Hypothalamus (tissue), 51 donors: Measurements from ENCODE around the gene KCNJ18.
"Not testable (repeated sequence)": the region's sequence is repeated elsewhere in the genome, so short reads cannot be mapped to it uniquely, and the experiment has no call there.

ENCODE experiments used
- DNase-seq, 51 donors: peaks; one replicate each; lab custom pipeline; 2025; lab: John Stamatoyannopoulos, UW

Gene KCNJ18

DNA sequence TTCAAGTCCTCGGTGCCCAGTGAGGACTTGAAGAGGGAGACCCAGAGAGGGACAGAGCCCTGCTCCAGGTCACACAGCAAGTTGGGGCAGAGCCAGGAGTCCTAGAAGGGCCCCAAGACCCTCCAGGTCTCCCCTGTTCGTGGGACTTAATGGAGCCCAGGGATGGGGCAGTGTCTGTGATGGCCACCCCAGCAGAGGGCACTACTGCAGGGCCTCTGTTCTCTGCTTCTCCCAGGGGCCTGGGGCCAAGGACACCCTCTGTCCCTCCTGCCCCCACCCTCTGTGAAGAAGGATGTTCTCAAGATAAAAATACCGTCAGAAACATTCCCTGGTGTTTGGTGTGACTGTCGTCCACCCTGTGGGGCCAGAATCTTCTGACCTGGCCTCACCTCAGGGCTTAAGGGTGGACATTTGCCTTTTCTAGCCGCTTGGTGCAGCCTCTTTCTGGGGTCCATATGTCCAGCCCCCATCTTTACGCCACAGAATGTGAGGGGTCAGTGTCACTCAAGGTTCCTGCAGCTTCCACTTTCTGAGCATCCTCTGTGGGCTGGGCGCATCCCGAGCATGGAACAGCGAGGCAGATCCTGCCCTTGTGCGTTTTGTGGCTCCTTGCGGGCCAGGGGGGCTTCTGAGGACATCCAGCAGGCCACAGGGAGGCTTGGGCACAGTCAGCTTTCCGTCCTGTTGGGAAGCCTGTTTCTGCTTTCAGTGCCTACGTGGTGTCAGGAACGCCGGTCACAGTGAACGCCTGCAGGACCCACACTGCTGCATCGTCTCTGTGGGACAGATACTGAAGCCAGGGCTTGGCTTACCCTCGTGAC is at the start of gene KCNJ18:
TSS of gene KCNJ18 (plus strand) at position 641 of the 821 bp plus-strand sequence. CDS start 10,264 bp downstream, outside the sequence.
- not testable (repeated sequence) for DNase-seq

DNA sequence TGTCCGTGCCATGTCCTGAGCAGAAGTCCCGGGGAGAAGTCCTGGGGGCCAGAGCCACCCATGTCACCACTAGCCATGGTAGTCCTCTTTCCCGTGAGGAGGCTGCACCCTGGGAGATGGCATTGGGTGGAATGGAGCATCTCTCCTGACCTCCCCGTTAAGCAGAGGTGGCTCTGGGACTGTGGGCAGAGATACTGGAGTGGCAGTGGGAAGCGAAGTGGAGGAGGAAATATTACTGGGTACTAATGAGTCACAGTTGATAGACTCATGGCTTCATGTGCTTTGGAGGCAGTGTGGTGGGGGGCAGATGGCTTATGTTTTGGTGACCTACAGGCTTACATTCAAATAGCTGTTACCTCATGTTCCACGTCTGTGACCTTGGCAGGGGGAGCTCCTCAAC is 44.2 kb upstream of the KCNJ18 start:
- not testable (repeated sequence) for DNase-seq

DNA sequence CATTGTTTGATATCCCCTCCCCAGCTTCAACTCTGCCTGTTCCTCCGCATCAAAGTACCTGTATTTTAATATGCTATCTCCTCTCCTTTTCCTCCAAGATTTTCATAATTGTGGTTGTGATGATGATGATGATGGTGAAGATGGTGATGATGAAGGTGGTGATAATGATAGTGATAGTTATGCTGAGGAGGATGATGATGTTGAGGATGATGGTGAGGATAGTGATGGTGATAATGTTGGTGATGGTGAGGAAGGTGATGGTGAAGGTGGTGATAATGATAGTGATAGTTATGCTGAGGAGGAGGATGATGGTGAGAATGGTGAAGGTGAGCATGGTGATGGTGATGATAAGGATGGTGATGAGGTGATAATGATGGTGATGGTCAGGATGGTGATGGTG is 42.3 kb upstream of the KCNJ18 start:
- not testable (repeated sequence) for DNase-seq

DNA sequence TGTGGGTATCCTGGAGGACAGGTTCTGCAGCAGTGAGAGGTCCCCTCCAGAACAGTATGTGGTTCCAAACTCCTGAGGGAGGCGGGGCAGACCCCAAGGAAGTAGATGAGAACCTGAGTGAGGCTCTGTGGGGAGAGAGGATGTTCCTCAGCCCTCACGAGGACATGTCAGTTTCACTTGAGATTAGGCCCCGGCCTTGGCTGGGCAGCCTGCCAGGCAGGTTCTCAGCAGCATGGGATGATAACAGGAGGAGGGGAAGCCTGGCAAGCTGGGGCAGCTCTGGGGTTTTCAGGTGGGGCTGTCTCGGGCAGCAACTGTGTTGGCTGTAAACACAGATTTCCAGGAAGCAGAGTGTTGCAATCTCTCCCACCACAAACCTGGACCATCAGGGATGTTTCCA is 40.3 kb upstream of the KCNJ18 start:
- DNase-seq, result not testable (repeated sequence)

DNA sequence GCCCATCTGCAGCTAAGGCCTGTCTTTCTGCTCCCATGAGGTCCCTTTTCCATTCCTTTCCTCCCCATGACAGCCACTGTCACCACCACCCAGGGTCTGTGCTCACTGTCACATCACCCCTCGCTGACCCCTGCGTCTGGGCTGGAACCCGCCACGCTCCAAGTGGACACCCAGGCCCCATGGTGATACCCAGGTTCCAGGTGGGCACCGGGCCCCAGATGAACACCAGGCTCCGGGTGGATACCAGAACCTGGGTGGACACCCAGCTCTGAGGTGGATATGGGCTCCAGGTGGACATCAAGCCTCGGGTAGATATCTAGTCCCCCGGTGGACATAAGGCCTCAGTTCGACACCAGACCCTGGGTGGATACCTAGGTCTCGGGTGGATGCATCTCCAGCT is 39.1 kb upstream of the KCNJ18 start:
- not testable (repeated sequence) for DNase-seq

DNA sequence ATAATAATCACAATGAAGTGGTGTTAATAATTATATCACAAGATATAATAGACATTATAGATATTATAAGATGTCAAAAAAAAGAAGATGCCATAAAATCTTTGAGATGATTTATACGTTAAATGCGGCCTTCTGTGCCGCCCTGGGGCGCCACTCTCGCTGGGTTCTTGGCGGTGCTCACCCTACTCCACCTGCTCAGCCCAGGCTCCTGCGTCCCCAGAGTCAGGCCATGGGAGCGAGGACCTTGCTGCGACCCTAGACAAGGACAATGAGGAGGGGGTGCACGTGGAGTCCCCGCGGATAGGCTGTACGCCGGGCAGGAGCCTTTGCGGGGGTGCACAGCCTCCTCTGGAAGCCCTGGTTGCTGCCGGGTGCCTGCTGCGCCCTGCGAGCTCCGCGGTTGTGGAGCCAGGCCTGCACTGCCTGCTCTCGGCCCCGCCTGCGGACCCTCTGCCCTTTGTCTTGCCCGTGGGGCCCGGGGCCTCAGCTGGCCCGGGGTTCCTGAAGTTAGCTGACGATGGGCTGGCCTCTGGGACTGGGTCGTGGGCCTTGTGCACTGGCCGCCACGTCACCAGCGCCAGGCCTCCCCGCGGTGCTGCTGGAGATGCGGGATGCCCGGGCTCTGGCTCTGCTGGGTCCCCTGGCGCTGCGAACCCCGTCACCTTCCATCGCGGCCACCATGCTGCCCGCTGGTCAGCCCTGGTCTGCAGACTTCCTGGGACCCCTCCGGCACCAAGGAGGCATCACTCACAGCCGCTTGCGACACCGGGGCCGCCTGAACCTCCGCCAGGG is 35.6 kb upstream of the KCNJ18 start:
- DNase-seq, result not testable (repeated sequence)

DNA sequence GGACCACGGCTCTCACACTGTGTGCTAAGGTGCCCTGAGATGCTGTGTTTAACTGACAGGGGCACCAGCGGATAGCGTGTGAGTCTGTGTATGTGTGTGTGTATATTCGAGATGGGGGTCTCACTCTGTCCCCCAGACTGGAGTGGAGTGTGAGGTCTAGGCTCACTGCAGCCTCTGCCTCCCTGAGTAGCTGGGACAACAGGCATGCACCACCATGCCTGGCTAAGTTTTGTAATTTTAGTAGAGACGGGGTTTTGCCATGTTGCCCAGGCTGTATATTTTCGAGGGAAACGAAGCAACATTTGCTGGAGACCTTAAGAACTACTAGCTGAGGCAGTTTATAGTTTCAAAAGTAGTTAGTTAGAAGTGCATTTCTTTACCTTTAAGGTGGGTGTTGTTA is 32.7 kb upstream of the KCNJ18 start:
- not testable (repeated sequence) for DNase-seq

DNA sequence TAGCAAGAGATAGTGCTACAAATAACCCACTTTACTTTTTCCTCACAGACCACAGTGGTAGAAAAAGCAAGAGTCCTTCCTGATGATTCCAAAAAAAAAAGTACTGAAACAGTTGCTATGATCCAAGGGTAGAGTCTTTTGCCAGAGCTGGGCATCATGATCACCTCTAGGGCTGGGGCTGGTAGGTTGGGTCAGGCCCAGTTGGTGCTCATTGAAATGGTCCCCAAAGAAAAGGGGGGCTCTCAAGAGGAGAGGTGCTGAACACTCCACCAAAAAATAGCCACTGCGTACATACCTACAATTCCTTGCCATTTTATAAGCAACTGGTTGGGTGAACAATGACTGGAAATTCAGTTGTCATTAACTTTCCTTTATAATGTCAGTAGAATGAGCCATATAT is 30.9 kb upstream of the KCNJ18 start:
- not testable (repeated sequence) for DNase-seq

DNA sequence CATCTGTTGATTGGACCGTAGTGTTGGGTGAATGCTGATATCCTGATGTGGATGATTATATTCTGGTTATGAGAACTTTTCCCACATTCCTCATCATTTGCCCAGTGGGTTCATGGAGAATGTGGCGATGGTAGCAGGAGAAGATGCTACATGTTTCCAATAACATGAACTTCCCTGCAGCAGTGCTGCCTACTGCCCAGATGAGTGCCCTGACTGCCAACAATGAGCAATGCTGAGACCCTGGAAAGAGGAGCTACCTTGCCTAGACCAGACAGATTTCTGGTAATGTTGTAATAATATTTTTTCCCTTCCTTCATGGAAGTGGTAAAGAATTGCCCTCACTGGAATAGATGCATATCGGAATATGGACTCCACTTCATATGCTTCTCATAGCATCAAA is 29.2 kb upstream of the KCNJ18 start:
- not testable (repeated sequence) for DNase-seq

DNA sequence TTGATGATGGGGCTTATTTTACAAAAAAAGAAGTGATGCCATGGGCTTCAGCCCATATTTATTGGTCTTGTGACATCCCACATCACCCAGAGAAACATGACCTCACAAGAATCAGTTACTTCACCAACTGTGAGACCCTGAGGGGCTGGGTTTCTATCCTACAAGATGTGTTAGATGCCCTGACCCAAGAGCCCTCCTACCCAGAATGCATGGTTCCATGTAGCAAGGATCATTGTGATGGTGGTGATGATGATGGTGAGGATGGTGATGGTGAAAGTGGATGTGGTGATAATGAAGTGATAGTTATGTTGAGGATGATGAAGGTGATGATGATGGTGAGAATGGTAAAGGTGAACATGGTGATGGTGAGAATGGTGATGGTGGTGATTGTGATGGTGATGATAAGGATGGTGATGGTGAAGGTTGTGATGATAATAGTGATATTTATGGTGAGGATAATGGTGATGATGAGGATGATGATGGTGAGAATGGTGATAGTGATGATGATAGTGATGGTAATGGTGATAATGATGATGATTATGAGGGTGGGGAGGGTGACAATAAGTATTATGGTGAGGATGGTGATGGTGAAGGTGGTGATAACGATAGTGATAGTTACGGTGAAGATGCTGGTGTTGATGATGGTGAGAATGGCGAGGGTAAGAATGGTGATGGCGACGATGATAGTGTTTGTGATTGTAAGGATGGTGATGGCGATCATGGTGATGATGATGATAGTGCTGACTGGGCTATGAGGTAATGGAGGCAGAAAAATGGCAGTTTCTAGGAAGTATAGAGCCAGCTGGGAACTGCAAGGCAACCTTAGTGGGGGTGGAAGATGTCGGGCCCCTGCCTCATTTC is 28.5 kb upstream of the KCNJ18 start:
- DNase-seq, result not testable (repeated sequence)

DNA sequence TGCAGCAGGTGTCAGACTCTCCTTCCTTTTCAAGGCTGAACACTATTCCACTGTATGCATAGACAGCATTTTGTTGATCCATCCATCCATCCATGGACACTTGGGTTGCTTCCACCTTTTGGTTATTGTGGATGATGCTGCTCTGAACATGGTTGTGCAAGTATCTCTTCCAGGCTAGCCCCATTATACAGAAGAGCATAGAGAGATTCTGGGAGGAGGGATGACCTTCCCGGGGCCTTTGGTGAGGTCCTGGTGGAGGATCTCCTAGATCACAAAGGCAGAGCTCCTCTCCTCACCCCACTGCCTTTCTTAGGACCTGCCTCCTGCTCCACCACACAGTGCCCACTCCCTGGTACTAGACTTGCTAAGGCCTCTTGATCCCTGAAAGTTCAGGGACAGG is 27.2 kb upstream of the KCNJ18 start:
- not testable (repeated sequence) for DNase-seq

DNA sequence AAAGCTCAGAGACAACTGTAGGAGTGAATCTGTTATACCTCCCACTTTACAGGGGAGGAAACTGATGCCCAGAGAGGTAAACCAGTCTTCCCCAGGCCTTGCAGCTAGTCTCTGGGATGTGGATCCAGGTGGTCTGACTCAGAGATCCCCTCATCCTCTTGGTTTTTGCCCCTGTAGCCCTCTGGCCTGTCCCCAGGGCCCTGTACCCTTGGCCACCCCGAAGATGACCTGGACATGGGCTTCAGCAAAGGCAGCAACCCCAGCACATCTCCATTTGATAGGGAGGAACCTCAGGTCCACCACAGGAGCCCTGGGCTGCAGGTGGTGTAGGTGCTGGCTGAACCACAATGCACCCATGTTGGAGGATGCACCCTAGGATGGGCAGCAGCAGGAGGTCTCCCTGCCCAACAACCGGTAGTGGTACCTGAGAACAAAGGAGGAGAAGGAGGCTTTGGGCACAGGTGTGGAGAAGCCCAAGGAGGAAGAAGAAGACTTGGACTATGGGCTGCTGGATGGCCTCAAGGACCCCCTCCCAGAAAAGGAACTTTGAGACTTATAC is 26.3 kb upstream of the KCNJ18 start:
- DNase-seq, result not testable (repeated sequence)

DNA sequence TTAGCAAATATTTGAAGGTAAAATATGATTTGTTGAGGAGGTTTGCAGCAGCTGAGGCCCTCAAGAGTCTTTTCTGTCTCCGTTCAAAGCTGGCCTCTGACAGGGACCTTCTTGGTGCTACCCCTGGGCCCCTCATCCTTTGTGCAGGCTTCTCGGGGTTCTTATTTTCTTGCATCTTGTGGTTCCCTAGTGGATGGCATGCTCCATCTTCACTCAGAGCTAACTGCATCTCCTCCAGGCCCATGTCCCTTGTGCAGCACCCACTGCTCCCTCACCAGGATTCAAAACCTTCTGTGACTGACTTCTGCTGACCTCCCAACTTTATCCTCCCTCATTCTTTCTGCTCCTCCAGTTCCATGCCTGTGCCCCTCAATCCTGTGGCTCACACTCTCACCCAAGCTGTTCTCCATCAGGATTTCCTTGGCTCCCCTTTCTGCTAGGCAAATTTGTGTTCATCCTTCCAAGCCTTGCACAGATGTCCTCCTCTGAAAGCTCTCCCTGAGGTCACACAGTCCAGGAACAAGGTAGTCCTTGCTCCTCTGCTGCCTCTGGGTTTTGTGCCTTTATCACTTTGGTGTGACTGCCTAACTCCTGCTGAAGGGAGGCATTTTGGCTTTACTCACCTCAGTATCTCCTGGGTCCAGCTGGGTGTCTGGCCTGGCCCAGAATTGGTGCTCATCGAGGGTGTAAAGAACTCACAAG is 25.5 kb upstream of the KCNJ18 start:
- DNase-seq, result not testable (repeated sequence)

DNA sequence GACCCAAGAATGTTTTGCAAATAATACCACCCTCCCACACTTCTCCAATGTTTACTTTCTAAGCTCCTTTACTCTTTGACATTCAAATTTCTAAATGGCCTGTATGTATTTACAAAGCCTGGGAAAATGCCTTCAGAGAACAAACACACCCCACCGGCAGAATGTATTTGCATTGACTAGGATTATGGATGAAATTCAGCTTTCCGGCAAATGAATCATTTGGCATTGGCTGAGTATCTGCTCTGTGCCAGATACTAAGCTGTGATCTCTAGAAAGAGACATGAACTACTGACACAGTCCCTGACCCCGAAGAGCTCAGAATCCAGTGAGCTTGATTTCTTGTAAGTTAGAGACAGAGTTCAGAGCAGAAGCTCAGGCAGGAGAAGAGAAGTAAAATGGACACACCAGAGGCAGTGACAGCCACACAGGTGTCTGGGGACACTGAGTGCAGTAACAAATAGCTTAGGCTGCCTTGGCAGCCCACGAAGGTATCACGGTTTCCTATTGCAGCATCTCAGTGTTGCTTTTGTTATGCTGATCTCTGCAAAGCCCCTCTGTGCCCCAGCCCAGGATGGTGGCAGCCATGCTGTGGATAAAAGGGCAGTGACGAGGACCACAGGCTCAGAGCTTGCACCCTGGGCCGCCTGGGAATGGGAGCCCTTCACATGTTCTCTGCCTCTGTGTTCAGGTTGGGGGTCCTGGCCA is 24.8 kb upstream of the KCNJ18 start:
- not testable (repeated sequence) for DNase-seq

DNA sequence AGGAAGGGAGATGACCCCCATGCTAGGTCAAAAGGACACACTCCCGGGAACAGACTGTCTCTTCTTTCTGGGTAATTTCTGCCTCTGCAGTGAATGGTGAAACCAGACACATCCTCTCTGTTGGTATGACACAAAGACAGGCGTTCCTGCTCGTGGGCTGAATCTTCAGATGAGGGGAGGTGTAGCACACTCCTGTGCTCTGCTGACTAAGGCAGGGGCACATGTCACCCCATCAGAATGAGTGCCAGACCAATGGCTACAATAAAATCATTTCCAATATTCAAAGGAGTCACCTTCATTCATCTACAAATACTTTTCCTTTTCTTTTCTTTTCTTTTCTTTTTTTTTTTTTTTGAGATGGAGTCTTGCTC is 24.2 kb upstream of the KCNJ18 start:
- not testable (repeated sequence) for DNase-seq

DNA sequence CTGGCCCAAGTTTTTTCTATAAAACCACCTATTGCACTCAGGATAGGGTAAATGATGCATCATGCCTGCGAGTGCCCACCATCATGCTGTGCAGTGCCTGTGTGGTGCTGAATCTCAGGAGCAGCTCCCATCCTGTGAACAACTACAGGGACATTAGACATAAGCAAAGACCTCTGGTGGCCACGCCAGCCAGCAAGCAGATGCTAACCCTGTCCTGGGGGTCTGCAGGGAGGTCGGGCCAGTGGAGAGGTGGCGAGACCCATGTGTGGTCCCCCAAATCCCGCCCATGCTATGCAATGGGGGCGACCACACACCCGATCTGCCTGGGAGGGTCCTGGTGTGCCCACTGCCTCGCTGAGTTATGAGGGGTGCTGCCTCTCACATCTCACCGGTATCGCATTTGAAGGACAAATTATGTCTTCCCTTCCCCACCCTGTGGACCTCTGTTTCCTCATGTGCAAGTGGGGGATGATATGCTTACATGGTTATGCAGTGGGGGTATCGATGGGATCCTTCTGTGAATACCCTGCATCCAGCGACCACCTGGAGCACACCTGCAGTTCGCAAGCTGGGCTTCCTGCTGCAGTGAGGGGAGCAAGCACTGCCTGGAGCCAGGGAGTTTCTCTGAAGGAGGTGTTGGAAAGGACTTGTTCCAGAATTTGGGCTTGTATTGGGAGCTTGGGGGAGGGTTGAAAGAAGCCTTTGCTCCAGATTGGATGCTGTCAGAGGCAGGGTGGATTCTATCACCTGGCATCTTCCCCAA is 23.4 kb upstream of the KCNJ18 start:
- DNase-seq, result not testable (repeated sequence)

DNA sequence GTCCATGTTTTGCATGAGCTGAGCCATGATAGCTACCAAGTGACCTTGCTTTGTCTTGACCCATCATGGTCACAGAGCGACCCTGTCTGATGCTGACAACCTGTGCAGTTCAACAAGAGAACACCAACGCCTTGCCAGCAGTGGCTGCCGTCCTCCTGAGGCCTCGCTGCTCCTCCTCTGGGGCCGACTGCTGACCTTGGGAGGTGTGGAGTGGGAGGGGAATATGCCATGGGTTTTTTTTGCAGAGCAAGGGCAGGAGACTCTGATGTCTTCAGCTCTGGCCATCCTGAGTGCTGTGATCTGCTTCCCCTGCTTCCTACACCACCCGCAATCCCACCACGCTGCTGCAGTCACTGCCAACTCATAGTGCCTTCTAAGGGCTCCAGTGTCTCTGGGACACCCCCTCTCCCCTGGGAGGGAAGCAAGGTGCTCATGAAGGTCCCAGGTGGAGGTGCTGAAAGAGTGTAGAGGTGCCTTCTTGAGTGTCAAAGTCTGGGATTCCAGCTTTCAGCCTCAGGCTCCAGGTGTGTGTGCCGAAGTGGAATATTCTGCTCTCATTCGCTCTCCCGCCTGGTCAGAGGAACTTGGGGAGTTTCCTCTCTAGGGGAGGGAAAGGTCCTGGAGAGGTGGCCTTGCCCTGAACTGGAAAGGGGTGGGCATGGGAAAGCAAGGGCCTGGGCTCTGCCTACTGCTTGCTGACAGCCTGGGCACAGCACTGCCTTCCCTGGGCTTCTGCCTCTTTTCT is 22.5 kb upstream of the KCNJ18 start:
- not testable (repeated sequence) for DNase-seq
